HG02973 (cell line): ENCODE results near the gene PLEKHM3.

ENCODE experiments used
- ATAC-seq: cut with Tn5 transposase; IDR thresholded peaks from one replicate; pipeline ENCODE4 v1.9.1; 2021; ENCODE audit warnings: moderate library complexity; ENCODE audit not compliant: unreplicated experiment

Gene PLEKHM3

GRCh38 chr2:207993151-207993763 is 32.1 kb downstream of the PLEKHM3 start:
- ATAC-seq = peak; percentile 79

- no peak for ATAC-seq
These were observed 33.4 kb downstream of the PLEKHM3 start for GRCh38 chr2:207991944-207992343.

GRCh38 chr2:207990784-207991183 is 34.5 kb downstream of the PLEKHM3 start:
- no peak for ATAC-seq

- no peak for ATAC-seq
These were observed 36.4 kb downstream of the PLEKHM3 start for GRCh38 chr2:207988975-207989374.

GRCh38 chr2:207987025-207987716 is 38.2 kb downstream of the PLEKHM3 start:
- ATAC-seq = no peak

- ATAC-seq = no peak
These were observed 40.4 kb downstream of the PLEKHM3 start for GRCh38 chr2:207984765-207985480.

GRCh38 chr2:207983641-207984042 is 41.7 kb downstream of the PLEKHM3 start:
- peak; percentile 83 for ATAC-seq

GRCh38 chr2:207978177-207978948 is 47.0 kb downstream of the PLEKHM3 start:
- no peak for ATAC-seq

- ATAC-seq = no peak
These were observed 49.4 kb downstream of the PLEKHM3 start for GRCh38 chr2:207975921-207976320.

GRCh38 chr2:207974216-207974605 is 51.1 kb downstream of the PLEKHM3 start:
- ATAC-seq = no peak

- no peak for ATAC-seq
These were observed 54.5 kb downstream of the PLEKHM3 start for GRCh38 chr2:207970826-207971180.

GRCh38 chr2:207970147-207970825 is 55.0 kb downstream of the PLEKHM3 start:
- ATAC-seq = no peak

- no peak for ATAC-seq
These were observed 56.1 kb downstream of the PLEKHM3 start for GRCh38 chr2:207969249-207969648.

- ATAC-seq = no peak
These were observed 58.2 kb downstream of the PLEKHM3 start for GRCh38 chr2:207967121-207967520.

GRCh38 chr2:207960911-207961310 is 64.4 kb downstream of the PLEKHM3 start:
- no peak for ATAC-seq

GRCh38 chr2:207960090-207960489 is 65.2 kb downstream of the PLEKHM3 start:
- no peak for ATAC-seq

GRCh38 chr2:207956771-207957170 is 68.6 kb downstream of the PLEKHM3 start:
- no peak for ATAC-seq

GRCh38 chr2:207955456-207955855 is 69.9 kb downstream of the PLEKHM3 start:
- no peak for ATAC-seq

GRCh38 chr2:207953354-207953753 is 72.0 kb downstream of the PLEKHM3 start:
- ATAC-seq = no peak

- ATAC-seq = no peak
These were observed 72.6 kb downstream of the PLEKHM3 start for GRCh38 chr2:207952564-207953345.
